22Rv1 (cell line): ENCODE measurements around the gene CHTF18.
A peak's percentile ranks its signal among the peaks of the same experiment; 100 is the strongest.
"Not testable (repeated sequence)": the region's sequence is repeated elsewhere in the genome, so short reads cannot be mapped to it uniquely, and the experiment has no call there.

Source experiments
- H3K27ac ChIP-seq: fragments of 450-650 bp; 2 replicates; pipeline ENCODE4 v1.5.1; 2017
- ZFX ChIP-seq: fragments of 450-650 bp; IDR thresholded peaks from 2 replicates; pipeline ENCODE4 v1.6.1; 2017; ENCODE audit warnings: antibody characterized with exemption, borderline replicate concordance
- TF ChIP-seq, protein P1 (sequence below): fragments of 450-650 bp; IDR thresholded peaks from 2 replicates; pipeline ENCODE4 v1.5.1; 2017; ENCODE audit warnings: mild to moderate bottlenecking

The CHTF18 gene

DNA sequence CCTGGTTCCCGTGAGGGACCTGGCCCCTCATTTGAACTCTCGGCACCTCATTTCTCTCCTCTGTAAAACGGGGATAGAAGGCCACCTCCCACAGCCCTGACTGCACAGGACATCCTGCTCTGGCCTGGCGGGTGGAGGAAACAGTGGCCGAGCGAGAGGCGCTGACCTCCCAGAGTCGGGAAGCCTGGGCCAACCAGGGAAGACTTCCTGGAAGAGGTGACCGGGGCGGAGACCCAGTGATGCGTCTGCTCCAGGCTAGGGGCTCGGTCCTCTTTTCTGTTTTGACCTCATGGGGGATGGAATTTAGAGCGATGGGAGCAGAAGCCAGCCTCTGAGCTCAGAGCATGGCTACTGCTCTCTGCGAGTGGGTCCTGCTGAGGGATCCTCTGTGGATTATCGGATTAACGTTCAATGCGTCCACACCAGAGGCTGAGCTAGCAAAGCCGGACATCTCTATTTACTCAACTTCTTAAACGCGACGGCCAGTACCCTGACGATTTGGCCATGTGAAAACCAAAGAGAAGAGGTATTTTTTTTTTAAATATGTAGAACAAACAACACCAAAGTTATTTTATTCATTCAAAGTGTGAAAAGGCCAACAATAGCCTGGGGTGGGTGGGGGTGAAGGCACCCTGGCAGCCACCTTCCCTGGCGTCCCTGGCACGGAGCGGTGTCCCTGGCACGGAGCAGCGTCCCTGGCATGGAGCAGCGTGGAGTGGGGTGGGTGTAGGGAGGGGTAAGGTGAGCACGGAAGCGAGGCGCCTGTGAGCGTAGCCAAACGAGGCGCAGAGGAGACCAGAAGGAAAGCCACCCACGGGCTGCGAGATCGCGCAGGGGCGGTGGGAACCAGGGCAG is 37.0 kb upstream of the CHTF18 start:
- 0 out of 2 replicates have a peak overlapping the region, but pooled peaks have one; percentile 23 for H3K27ac ChIP-seq
- no peak for TF ChIP-seq ZFX
- TF ChIP-seq, protein P1, sequence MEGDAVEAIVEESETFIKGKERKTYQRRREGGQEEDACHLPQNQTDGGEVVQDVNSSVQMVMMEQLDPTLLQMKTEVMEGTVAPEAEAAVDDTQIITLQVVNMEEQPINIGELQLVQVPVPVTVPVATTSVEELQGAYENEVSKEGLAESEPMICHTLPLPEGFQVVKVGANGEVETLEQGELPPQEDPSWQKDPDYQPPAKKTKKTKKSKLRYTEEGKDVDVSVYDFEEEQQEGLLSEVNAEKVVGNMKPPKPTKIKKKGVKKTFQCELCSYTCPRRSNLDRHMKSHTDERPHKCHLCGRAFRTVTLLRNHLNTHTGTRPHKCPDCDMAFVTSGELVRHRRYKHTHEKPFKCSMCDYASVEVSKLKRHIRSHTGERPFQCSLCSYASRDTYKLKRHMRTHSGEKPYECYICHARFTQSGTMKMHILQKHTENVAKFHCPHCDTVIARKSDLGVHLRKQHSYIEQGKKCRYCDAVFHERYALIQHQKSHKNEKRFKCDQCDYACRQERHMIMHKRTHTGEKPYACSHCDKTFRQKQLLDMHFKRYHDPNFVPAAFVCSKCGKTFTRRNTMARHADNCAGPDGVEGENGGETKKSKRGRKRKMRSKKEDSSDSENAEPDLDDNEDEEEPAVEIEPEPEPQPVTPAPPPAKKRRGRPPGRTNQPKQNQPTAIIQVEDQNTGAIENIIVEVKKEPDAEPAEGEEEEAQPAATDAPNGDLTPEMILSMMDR: no peak

GRCh38 chr16:752007-752312 is 36.5 kb upstream of the CHTF18 start:
- 0 out of 2 replicates have a peak overlapping the region, but pooled peaks have one; percentile 23 for H3K27ac ChIP-seq
- no peak for TF ChIP-seq ZFX
- TF ChIP-seq, protein P1: no peak

DNA sequence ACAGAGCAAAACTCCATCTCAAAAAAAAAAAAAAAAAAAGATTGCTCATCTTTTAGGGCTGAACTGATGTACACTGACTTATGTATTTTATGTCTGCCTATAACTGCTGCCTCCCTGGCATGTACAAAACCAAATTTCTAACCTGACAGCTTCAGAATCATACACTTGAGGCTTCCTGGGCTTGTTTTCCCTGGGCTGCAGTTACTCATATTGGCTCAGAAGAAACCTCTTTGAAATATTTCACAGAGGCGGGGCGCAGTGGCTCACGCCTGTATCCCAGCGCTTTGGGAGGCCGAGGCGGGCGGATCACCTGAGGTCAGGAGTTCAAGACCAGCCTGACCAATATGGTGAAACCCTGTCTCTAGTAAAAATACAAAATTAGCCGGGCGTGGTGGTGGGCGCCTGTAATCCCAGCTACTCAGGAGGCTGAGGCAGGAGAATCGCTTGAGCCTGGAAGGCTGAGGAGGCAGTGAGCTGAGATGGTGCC is 34.3 kb upstream of the CHTF18 start:
- not testable (repeated sequence) for H3K27ac ChIP-seq

GRCh38 chr16:754656-755055 is 33.8 kb upstream of the CHTF18 start:
- no peak overlapping the region for H3K27ac ChIP-seq
- TF ChIP-seq, protein P1: no peak
- no peak for TF ChIP-seq ZFX

- no peak overlapping the region for H3K27ac ChIP-seq
- no peak for TF ChIP-seq ZFX
- TF ChIP-seq, protein P1: no peak
Measured at GRCh38 chr16:756428-756827, 32.0 kb upstream of the CHTF18 start.

DNA sequence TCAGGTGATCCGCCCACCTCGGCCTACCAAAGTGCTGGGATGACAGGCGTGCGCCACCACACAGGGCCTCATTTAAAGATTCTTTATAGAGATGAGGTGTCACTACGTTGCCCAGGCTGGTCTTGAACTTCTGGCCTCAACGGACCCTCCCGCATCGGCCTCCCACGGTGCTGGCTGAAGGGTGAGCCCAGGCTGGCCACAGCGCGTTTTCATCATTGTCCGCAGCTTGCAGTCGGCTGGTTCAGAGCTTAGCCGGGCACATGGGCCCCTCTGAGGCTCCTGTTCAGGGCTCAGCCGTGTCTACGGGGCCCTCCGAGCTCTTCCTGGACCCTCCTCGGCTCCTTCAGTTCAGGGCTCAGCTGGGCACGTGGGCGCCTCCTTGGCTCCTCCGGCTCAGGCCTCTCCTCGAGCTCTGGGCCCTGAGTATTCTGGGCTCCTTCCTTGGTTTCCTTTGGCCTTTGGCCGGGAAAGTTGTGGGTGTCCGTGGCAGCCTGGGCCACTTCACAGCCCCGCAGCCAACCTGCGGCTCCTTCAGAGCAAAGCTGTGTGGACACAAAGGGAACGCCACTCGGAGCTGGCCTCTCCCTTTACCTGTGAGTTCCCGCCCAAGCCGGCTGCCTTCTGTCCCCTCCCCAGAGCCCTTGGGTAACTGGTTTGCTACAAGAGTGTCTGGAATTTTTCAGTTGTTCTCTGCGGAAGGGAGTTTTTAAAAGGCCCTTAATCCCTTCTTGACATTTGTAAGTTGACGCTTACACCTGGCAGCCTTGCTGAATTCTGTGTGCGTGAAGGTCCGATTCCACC is 29.1 kb upstream of the CHTF18 start:
- no peak overlapping the region for H3K27ac ChIP-seq
- TF ChIP-seq, protein P1: no peak
- TF ChIP-seq ZFX: no peak

GRCh38 chr16:760065-760464 is 28.4 kb upstream of the CHTF18 start:
- TF ChIP-seq, protein P1: no peak
- no peak for TF ChIP-seq ZFX
- H3K27ac ChIP-seq: no peak overlapping the region
